Measurements from ENCODE around the gene BMP7.

- TF ChIP-seq SMAD9 (CRISPR knock-in tag; IDR thresholded peaks at IDR 0.05): no peak
- TF ChIP-seq CTCF (CRISPR knock-in tag; IDR thresholded peaks at IDR 0.05): no peak
- no peak for TF ChIP-seq MAF1 (CRISPR knock-in tag; IDR thresholded peaks at IDR 0.05; ENCODE audit: borderline replicate concordance)
Observed at GRCh38 chr20:57265997-57266290, 497 bp downstream of the BMP7 start.
